ENCODE measurements around the gene POLH.

Gene POLH

GRCh38 chr6:43570876-43571441 lies 5.0 kb upstream of the POLH start:
- no peak for TF ChIP-seq CTCF (IDR thresholded peaks at IDR 0.05)

- no peak for TF ChIP-seq CTCF (IDR thresholded peaks at IDR 0.05)
These were observed 4.0 kb upstream of the POLH start for GRCh38 chr6:43572015-43572414.

GRCh38 chr6:43575105-43575771 lies 747 bp upstream of the POLH start:
- no peak for TF ChIP-seq CTCF (IDR thresholded peaks at IDR 0.05)

- no peak for TF ChIP-seq CTCF (IDR thresholded peaks at IDR 0.05)
These were observed 2.8 kb downstream of the POLH start for GRCh38 chr6:43578748-43579147.

GRCh38 chr6:43579171-43579570 lies 3.2 kb downstream of the POLH start:
- TF ChIP-seq CTCF (IDR thresholded peaks at IDR 0.05): no peak

GRCh38 chr6:43582911-43583310 lies 6.9 kb downstream of the POLH start:
- no peak for TF ChIP-seq CTCF (IDR thresholded peaks at IDR 0.05)

GRCh38 chr6:43584892-43585570 lies 9.0 kb downstream of the POLH start:
- no peak for TF ChIP-seq CTCF (IDR thresholded peaks at IDR 0.05)

Measured in LNCAP (cell line).